HK-2 (cell line): Measurements from ENCODE around the gene DTNB.
A peak's percentile ranks its signal among the peaks of the same experiment; 100 is the strongest.
"Not testable (repeated sequence)": the region's sequence is repeated elsewhere in the genome, so short reads cannot be mapped to it uniquely, and the experiment has no call there.

Experiments
- DNase-seq: peaks from one replicate; pipeline ENCODE4 v3.0.0-alpha.2; 2018; ENCODE audit not compliant: unreplicated experiment

Gene DTNB

GRCh38 chr2:25589676-25590205 lies 83.6 kb downstream of the DTNB start:
- DNase-seq: no peak

DNA sequence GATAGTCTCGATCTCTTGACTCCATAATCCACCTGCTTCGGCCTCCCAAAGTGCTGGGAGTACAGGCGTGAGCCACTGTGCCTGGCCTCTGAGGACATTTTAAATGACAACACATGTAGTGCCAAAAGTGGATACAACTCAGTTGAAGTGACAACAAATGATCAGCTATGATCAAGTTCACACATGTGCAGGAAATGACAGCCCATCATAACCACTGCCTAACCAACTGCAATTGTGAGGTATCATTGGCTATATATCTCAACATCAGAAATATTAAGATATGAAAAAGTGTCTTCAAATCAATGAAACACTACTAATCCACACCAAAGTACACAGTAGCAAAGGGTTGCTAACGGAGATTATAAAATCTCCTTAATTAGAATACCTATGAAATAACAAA lies 84.8 kb downstream of the DTNB start:
- no peak for DNase-seq

GRCh38 chr2:25587361-25587760 lies 86.0 kb downstream of the DTNB start:
- peak; percentile 48 for DNase-seq

- DNase-seq: no peak
These were observed 86.6 kb downstream of the DTNB start for GRCh38 chr2:25586726-25587144.

DNA sequence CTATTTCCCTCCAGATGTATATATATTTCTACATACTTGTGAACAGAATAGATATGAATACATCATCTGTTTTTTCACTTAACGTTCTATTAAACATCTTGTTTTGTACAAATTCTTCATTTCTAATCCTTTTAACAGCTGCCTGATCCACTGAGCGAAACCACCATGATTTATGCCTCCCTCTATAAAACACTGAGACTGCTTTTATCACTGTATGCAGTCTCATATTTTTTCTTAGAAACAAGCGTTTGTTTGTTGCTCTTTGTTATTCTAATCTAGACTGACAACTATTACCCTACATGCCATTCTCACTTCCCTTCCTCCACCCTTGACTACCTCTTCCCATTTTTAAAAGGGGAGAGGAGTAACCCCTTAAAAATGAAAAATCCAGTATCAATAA lies 88.2 kb downstream of the DTNB start:
- DNase-seq: no peak

- DNase-seq: no peak
These were observed 91.1 kb downstream of the DTNB start for GRCh38 chr2:25582077-25582830.

GRCh38 chr2:25576596-25576995 lies 96.8 kb downstream of the DTNB start:
- no peak for DNase-seq

DNA sequence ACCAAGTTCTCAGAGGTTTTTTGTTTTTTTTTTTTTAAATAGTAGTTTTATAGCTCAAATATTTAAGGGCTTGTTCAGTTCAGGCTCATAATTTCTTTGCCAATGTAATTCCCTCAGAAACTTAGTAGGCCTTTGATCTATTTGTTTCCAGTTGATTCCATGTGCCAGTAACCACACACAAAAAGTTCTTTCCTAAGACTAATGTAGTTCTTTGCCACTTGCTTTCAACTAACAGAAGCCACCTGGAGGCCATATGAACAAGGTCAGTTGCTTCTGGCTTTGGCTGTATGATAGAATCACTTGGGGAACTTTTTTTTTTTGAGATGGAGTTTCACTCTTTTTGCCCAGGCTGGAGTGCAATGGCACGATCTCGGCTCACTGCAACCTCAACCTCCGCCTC lies 100.7 kb downstream of the DTNB start:
- no peak for DNase-seq

DNA sequence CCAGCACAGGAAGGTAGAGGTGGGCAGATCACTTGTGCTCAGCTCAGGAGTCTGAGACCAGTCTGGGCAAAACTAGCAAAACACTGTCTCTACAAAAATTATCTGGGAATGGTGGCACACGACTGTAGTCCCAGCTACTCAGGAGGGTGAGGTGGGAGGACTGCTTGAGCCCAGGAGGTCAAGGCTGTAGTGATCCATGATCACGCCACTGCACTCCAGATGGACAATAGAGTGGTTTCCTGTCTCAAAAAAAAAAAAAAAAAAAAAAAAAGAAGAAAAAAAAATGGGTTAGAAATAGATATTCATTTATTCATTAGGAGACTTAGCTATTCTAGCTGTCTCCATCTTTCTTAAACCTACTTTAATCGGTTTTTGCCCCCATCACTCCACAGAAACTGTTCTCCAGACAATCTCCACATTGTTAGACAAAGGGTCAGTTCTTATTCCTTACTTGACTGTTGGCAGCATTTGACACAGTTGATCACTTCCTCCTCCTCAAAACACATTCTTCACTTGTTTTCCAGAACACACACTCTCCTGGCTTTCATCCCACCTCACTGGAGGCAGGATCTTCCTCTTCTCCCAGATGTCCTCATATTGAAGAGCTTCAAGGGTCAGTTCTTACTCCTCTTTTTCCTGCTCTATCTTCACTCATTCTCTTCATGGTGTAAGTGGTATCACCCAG lies 103.1 kb downstream of the DTNB start:
- DNase-seq: no peak

DNA sequence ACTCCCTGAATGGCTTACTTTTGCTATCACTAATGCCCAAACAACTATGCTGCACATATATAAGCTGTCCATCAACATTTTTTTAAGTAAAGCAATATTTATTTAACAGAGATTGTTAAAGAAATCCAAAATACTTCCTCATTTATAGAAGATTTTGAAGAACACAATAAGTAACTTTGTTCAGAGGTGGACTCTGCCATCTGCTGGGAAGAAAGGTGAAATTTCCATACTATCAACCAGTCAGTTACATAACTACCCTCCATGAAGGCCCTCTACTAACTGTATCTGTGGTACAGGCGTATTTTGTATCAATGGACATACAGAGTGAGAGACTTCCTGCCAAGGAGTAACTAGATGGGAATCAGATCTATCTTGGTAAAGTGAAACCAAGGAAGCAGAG lies 106.0 kb downstream of the DTNB start:
- DNase-seq: no peak

DNA sequence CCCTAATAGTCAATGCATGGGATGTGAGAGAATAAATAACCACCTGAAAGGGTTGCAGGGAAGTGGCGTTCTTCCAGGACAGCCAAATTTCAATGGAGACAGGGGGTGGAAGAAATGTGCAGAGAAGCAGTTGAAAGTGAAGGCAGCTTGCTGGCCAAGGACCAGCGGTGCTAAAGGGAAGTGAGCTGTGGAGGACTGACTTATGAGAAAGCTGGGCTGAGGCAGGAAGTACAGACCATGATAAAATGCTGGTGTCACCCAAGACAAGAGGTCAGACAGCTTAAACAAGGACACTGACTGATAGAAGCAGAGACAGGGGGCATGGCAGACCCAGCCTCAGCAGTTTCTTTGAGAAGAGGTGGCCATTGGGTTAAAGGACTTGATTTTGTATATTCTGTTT lies 106.7 kb downstream of the DTNB start:
- DNase-seq: no peak

- DNase-seq: no peak
These were observed 107.3 kb downstream of the DTNB start for GRCh38 chr2:25566094-25566493.

DNA sequence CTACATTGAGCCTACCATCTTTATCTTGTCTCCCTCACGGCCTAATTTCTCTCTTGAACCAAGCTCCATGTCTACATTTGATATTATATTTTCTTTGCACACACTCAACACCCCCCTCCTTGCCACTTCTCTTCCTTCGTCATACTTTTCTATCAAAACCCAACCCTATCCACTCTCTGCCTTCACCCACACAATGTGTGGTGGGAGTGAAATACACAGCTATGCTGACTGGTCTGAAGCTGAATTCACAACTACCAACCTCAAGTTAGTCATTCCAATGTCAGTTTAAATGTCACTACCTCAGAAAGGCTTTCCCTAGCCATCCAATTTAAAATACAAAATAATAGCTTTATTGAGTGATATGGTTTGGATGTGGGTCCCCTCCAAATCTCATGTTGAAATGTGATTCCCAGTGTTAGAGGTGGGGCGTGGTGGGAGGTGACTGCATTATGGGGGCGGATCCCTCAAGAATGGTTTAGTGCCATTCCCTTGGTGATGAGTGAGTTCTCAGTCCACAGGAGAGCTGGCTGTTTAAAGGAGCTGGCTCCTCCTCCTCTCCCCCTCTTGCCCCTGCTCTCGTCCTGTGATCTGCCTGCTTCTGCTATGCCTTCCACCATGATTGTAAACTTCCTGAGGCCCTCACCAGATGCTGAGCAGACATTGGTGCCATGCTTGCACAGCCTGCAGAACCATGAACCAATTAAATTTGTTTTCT lies 112.1 kb downstream of the DTNB start:
- DNase-seq: no peak

- DNase-seq: no peak
These were observed 114.2 kb downstream of the DTNB start for GRCh38 chr2:25559148-25559547.

DNA sequence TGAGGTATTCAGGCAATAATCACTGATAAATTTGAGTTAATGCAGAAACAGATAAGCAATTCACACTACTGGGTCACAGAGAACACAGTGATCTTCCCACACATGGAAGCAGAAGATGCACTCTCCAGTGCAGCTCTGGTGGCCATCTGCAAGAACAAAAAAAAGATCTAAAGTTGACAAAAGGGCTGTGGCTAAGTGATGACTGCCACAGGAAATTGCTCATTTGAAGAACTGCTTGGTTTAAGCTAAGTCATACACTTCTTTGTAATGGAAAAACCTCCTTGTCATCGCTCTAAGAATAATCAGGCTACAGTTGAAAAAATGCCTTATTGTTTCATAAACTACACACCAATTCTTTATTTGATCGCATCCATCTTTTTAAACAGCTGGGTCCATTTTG lies 115.1 kb downstream of the DTNB start:
- DNase-seq: no peak

DNA sequence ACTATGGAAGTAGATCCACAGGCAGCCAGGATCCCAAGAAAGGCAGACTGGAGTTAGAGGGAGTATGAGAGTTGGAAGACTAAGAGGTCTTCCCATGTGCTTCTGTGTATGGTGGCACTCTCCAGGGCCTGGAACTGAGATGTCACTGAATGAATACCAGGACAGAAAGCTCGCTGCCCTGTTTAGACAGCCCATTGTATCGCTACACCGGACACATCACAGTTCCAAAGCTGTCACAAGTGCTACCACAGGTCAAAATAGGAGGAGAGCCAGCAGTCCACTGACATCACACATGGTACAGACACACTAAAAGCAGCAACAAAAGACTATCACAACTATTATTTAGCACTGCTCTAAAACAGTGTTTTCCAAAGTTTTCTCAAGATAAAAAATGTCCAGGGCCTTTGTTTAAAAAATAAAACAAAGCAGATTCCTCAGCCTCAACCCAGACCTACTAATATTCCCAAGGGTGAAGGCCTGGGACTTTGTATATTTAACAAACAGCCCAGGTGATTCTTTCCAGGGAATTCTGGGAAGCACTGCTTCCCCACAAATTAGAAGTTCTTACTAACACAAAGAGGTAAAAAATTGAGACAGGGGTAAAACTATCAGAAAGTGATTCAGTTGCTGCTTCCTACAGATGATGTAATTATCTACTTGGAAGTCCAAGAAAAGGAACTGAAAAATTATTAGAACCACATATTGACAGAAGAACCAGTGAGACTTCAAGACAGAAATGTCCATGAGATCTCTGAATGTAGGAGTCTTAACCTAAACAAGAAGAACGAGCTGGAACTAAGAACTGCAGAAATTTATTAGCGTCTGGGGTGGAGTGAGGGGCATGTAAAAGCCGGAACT lies 116.0 kb downstream of the DTNB start:
- DNase-seq: no peak

DNA sequence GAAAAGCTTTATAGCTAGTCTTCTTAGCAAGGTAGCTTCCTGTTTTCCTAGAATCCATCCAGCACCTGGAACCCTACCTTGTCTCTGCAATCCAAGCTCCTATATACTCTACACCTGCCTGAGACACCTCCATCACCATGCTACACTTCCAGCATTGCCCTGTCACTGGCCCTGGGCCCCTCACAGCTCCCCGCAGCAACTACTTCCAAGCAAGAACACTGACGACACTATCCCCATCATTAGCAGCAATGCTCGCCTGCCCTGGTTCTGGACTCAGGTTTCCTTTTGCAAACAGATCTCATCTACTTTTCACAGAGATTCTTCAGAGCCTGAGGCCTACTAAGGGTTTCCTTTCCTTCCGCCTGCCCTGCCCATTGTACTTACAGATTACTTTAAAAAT lies 121.1 kb downstream of the DTNB start:
- DNase-seq: no peak

DNA sequence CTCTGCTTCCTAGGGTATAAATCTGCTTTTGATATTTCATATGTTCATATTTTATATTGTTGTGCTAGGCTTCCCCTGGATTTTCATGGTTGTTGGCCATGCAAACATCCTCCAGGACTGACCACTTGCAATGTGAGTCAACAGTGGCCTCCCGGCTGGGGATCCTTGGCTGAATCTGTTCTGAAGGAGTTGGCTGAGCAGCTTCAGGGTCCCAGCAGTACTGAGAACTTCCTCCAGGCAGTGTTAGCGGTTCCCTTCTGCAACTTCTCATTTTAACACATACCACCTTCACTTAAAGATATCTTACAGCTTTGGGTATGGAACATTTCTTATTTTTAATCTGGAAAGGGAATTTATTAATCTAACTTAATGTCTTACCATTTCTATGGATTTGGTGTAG lies 122.1 kb downstream of the DTNB start:
- no peak for DNase-seq

DNA sequence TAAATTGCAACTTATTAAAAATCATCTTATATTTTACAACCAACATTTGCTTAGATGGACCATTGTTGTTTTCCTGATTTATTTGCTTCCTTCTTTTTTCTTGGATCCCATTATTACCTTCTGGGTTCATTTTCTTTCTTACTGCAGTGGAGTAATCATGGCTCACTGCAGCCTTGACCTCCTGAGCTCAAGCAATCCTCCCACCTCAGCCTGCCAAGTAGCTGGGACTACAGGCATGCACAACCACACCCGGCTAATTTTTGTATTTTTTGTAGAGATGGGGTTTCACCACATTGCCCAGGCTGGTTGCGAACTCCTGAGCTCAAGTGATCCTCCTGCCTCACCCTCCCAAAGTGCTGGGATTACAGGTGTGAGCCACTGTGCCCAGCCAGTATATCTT lies 123.8 kb downstream of the DTNB start:
- DNase-seq: not testable (repeated sequence)

GRCh38 chr2:25548601-25549000 lies 124.8 kb downstream of the DTNB start:
- no peak for DNase-seq

GRCh38 chr2:25546852-25547251 lies 126.5 kb downstream of the DTNB start:
- DNase-seq: no peak

DNA sequence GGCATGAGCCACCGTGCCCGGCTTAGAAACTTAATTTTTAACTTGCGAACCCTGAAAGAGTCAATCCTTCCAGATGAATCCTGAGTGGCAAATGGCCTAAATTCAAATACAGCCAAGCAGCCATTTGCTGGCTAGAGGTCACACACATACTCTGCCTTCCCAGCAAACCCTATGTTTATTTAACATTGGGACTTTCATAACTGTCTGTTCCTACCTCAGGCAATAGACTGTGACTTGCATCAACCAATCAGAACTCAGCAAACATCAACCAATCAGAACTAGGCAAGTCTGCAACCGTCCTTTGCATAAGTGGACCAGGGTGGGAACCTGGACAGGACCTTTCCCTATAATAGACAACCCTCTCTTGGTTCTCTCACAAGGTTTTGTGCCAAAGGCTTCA lies 127.5 kb downstream of the DTNB start:
- no peak for DNase-seq
